HEK293 (cell line): ENCODE results near the gene KAT2B.

Experiments used
- CTCF ChIA-PET: fragments of 350-600 bp; formaldehyde crosslinking; extraction: SDS; loops from one replicate; lab custom pipeline; 2021; ENCODE audit warnings: antibody characterized with exemption; lab: Yijun Ruan, JAX
- POLR2A ChIA-PET: fragments of 300-600 bp; formaldehyde crosslinking; extraction: SDS; loops from one replicate; lab custom pipeline; 2020; ENCODE audit warnings: antibody characterized with exemption, inconsistent platforms; lab: Yijun Ruan, JAX
- H3K27ac ChIP-seq: fragments of 200-500 bp; sonication (Bioruptor generic); 2 replicates; pipeline ENCODE4 v1.5.1; 2014; ENCODE audit warnings: low read depth, low read length, control low read depth, inconsistent platforms; ENCODE audit errors: extremely low read depth
- H3K36me3 ChIP-seq, 2 experiments: fragments of 200-500 bp in 1 of 2; sonication (Bioruptor generic) in 1 of 2; 1 replicate in 1 of 2; 2 replicates in 1 of 2; pipeline ENCODE4 v1.5.1; 2014 to 2017; ENCODE audit warnings: inconsistent platforms in 2 of 2, low read length in 2 of 2; ENCODE audit not compliant: control insufficient read depth in 2 of 2, insufficient read depth in 1 of 2
- H3K4me1 ChIP-seq: fragments of 200-500 bp; sonication (Bioruptor generic); 2 replicates; pipeline ENCODE4 v1.5.1; 2014; ENCODE audit warnings: mild to moderate bottlenecking, low read length, inconsistent platforms; ENCODE audit not compliant: control insufficient read depth, insufficient read depth
- H3K4me3 ChIP-seq: 2 replicates; pipeline ENCODE4 v1.5.1; 2011; ENCODE audit warnings: low read depth, mild to moderate bottlenecking, control low read depth, low read length, moderate library complexity
- H3K9me3 ChIP-seq: fragments of 200-500 bp; sonication (Bioruptor generic); 2 replicates; pipeline ENCODE4 v1.5.1; 2014; ENCODE audit warnings: low read depth, low read length, inconsistent platforms; ENCODE audit not compliant: control insufficient read depth, insufficient read depth
- GLIS1 ChIP-seq: fragments of 450-650 bp; formaldehyde crosslinking; IDR thresholded peaks from 2 replicates; pipeline ENCODE4 v1.5.1; 2016; ENCODE audit warnings: missing biosample characterization, missing genetic modification characterization
- KLF10 ChIP-seq: fragments of 450-650 bp; IDR thresholded peaks from 2 replicates; pipeline ENCODE4 v1.5.1; 2018; ENCODE audit warnings: missing biosample characterization, mild to moderate bottlenecking, missing genetic modification characterization
- KLF7 ChIP-seq: fragments of 450-650 bp; formaldehyde crosslinking; IDR thresholded peaks from 2 replicates; pipeline ENCODE4 v1.5.1; 2016; ENCODE audit warnings: missing biosample characterization, missing genetic modification characterization, borderline replicate concordance
- OVOL3 ChIP-seq: fragments of 450-650 bp; formaldehyde crosslinking; IDR thresholded peaks from 2 replicates; pipeline ENCODE4 v1.5.1; 2016; ENCODE audit warnings: missing biosample characterization, missing genetic modification characterization
- YY2 ChIP-seq: fragments of 450-650 bp; formaldehyde crosslinking; IDR thresholded peaks from 2 replicates; pipeline ENCODE4 v1.5.1; 2016; ENCODE audit warnings: missing biosample characterization, missing genetic modification characterization
- ZBTB1 ChIP-seq: fragments of 450-650 bp; formaldehyde crosslinking; IDR thresholded peaks from 2 replicates; pipeline ENCODE4 v1.5.1; 2016; ENCODE audit warnings: missing biosample characterization, missing genetic modification characterization
- ZBTB7A ChIP-seq: fragments of 450-650 bp; formaldehyde crosslinking; IDR thresholded peaks from 2 replicates; pipeline ENCODE4 v1.5.1; 2016; ENCODE audit warnings: low read depth, missing biosample characterization, missing genetic modification characterization
- ZNF16 ChIP-seq: fragments of 450-650 bp; formaldehyde crosslinking; IDR thresholded peaks from 2 replicates; pipeline ENCODE4 v1.5.1; 2016; ENCODE audit warnings: low read depth, missing biosample characterization, missing genetic modification characterization
- ZNF202 ChIP-seq: fragments of 450-650 bp; formaldehyde crosslinking; IDR thresholded peaks from 2 replicates; pipeline ENCODE4 v1.5.1; 2016; ENCODE audit warnings: missing biosample characterization, missing genetic modification characterization, borderline replicate concordance
- ZNF24 ChIP-seq: fragments of 450-650 bp; formaldehyde crosslinking; IDR thresholded peaks from 2 replicates; pipeline ENCODE4 v1.5.1; 2016; ENCODE audit warnings: missing biosample characterization, missing genetic modification characterization
- ZNF350 ChIP-seq: fragments of 450-650 bp; formaldehyde crosslinking; IDR thresholded peaks from 2 replicates; pipeline ENCODE4 v1.5.0; 2017; ENCODE audit warnings: missing biosample characterization, mild to moderate bottlenecking, missing genetic modification characterization
- ZNF473 ChIP-seq: fragments of 450-650 bp; formaldehyde crosslinking; IDR thresholded peaks from 2 replicates; pipeline ENCODE4 v1.5.1; 2017; ENCODE audit warnings: missing biosample characterization, missing genetic modification characterization
- ZNF558 ChIP-seq: fragments of 450-650 bp; formaldehyde crosslinking; IDR thresholded peaks from 2 replicates; pipeline ENCODE4 v1.5.1; 2016; ENCODE audit warnings: missing biosample characterization, missing genetic modification characterization
- ZNF747 ChIP-seq: fragments of 450-650 bp; formaldehyde crosslinking; IDR thresholded peaks from 2 replicates; pipeline ENCODE4 v1.5.1; 2016; ENCODE audit warnings: missing biosample characterization, missing genetic modification characterization
- ZNF76 ChIP-seq: fragments of 450-650 bp; formaldehyde crosslinking; IDR thresholded peaks from 2 replicates; pipeline ENCODE4; 2016; ENCODE audit warnings: low read depth, missing biosample characterization, missing genetic modification characterization, borderline replicate concordance
- ZNF776 ChIP-seq: fragments of 450-650 bp; formaldehyde crosslinking; IDR thresholded peaks from 2 replicates; pipeline ENCODE4 v1.5.0; 2017; ENCODE audit warnings: missing biosample characterization, missing genetic modification characterization, borderline replicate concordance
- ZNF791 ChIP-seq: fragments of 450-650 bp; formaldehyde crosslinking; IDR thresholded peaks from 2 replicates; pipeline ENCODE4 v1.5.1; 2016; ENCODE audit warnings: missing biosample characterization, missing genetic modification characterization
- ZNF837 ChIP-seq: fragments of 450-650 bp; formaldehyde crosslinking; IDR thresholded peaks from 2 replicates; pipeline ENCODE4 v1.5.1; 2016; ENCODE audit warnings: missing biosample characterization, missing genetic modification characterization
- ZSCAN16 ChIP-seq: fragments of 450-650 bp; formaldehyde crosslinking; IDR thresholded peaks from 2 replicates; pipeline ENCODE4 v1.5.1; 2016; ENCODE audit warnings: missing biosample characterization, missing genetic modification characterization
- ZSCAN23 ChIP-seq: fragments of 450-650 bp; formaldehyde crosslinking; IDR thresholded peaks from 2 replicates; pipeline ENCODE4 v1.5.1; 2016; ENCODE audit warnings: missing biosample characterization, missing genetic modification characterization
- TF ChIP-seq, protein P1 (sequence below): fragments of 450-650 bp; formaldehyde crosslinking; IDR thresholded peaks from 2 replicates; pipeline ENCODE4 v1.5.1; 2016; ENCODE audit warnings: missing biosample characterization, missing genetic modification characterization
- TF ChIP-seq, protein P2 (sequence below): fragments of 450-650 bp; formaldehyde crosslinking; IDR thresholded peaks from 2 replicates; pipeline ENCODE4 v1.5.1; 2016; ENCODE audit warnings: missing biosample characterization, missing genetic modification characterization, borderline replicate concordance

Gene KAT2B

DNA sequence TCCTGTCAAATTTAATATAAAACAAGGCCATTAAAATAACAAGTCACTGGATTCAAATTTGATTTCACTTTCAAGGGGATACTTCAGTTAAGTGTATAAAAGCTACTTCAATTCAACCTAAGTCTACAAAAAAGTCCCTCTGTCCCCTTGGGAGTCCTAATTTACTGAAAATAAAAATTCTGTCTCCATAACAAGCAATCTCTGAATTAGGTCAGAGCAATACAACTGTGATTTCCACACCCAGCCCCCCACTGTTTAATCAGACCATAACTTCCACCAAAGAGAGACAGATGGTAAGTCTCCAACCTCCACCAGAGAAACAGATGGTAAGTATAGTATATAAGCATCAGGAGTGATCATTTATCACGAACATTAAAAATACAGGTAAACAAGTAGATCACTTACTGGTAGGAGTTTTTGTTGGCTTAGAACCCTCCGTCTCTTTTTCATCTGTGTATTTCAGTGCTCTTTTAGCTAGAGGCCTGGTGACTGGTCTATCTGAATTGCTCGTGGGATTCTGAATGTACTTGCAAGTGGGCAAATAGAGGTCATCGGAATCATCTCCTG, 133.7 kb downstream of the KAT2B start (continued):
- TF ChIP-seq KLF7, result no peak
- no peak for TF ChIP-seq KLF10

DNA sequence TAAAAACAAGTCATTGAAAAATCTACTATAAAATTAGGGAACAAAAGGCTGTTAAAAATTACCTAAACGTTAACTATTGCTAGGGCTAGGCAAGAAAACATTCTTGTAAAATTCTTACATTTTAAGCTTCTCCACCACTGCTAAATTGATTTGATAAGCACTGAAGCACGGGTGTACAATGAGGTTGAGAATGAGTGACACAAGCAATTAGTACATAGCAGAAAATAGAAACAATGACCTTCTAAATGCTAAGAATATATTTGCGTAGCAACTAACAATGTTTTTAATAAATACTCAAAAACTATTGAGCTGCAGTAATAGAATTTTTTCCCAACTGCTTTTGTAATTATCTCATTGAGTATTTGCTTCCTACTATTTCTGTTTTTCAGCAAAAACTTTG, 141.0 kb downstream of the KAT2B start:
- no peak overlapping the region for H3K4me3 ChIP-seq
- no peak overlapping the region for H3K27ac ChIP-seq
- H3K9me3 ChIP-seq, result no peaks in the 10 kb centered on the region
- CTCF ChIA-PET, result no interaction called here
- POLR2A ChIA-PET, result no interaction called here
- TF ChIP-seq, protein P1, sequence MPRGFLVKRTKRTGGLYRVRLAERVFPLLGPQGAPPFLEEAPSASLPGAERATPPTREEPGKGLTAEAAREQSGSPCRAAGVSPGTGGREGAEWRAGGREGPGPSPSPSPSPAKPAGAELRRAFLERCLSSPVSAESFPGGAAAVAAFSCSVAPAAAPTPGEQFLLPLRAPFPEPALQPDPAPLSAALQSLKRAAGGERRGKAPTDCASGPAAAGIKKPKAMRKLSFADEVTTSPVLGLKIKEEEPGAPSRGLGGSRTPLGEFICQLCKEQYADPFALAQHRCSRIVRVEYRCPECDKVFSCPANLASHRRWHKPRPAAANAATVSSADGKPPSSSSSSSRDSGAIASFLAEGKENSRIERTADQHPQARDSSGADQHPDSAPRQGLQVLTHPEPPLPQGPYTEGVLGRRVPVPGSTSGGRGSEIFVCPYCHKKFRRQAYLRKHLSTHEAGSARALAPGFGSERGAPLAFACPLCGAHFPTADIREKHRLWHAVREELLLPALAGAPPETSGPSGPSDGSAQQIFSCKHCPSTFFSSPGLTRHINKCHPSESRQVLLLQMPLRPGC (tag by site-specific recombination), result no peak
- no peak for TF ChIP-seq ZNF791 (tag by site-specific recombination)
- no peak for TF ChIP-seq ZNF202 (tag by site-specific recombination)
- TF ChIP-seq ZNF473, result no peak
- no peak for TF ChIP-seq ZNF76 (tag by site-specific recombination)
- TF ChIP-seq, protein P2, sequence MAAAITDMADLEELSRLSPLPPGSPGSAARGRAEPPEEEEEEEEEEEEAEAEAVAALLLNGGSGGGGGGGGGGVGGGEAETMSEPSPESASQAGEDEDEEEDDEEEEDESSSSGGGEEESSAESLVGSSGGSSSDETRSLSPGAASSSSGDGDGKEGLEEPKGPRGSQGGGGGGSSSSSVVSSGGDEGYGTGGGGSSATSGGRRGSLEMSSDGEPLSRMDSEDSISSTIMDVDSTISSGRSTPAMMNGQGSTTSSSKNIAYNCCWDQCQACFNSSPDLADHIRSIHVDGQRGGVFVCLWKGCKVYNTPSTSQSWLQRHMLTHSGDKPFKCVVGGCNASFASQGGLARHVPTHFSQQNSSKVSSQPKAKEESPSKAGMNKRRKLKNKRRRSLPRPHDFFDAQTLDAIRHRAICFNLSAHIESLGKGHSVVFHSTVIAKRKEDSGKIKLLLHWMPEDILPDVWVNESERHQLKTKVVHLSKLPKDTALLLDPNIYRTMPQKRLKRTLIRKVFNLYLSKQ (tag by site-specific recombination), result no peak
- TF ChIP-seq ZNF776 (tag by site-specific recombination), result no peak
- no peak for TF ChIP-seq GLIS1 (tag by site-specific recombination)
- TF ChIP-seq ZNF747 (tag by site-specific recombination), result no peak
- TF ChIP-seq ZBTB1, result no peak
- no peak for TF ChIP-seq OVOL3
- TF ChIP-seq ZSCAN16 (tag by site-specific recombination), result no peak
- peaks cover 64 to 69% of the 10 kb centered on the region in 2 experiments for H3K36me3 ChIP-seq
- peaks cover 3% of the 10 kb centered on the region; the same call in 1 of the 2 replicates for H3K4me1 ChIP-seq

DNA sequence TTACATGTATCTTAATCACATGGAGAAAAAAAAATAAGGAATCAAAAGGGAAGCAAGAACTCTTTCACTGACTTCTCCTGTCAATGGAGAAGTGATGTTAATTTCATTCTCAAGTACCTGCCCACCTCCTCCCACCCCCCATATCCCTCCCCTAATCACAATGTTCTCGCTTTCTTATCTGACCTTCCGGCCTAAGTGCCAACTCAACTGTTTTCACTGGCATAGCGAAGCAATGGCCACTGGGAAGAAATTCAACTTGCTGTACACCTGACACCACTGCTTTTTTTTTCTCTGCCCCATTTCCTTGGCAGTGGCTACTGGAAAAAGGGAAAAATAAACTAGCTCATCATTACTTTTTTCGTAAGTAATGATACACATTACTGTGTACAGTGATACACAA, 142.0 kb downstream of the KAT2B start:
- CTCF ChIA-PET, result no interaction called here
- Histone ChIP-seq H3K9me3 (no peaks in the 10 kb centered on the region), H3K4me1 (peaks cover 3% of the 10 kb centered on the region; the same call in 1 of the 2 replicates), H3K27ac (no peak overlapping the region), H3K4me3 (no peak overlapping the region), H3K36me3 (peaks cover 55 to 62% of the 10 kb centered on the region in 2 experiments)
- POLR2A ChIA-PET, result interaction anchor here (0.7 kb wide), 1 partner anchor 235 kb away, joined by 3 read pairs; no protein-coding TSS in a partner anchor
- TF ChIP-seq YY2 (tag by site-specific recombination) (no peak), ZNF837 (no peak), ZNF350 (tag by site-specific recombination) (no peak), ZSCAN23 (no peak), ZBTB7A (tag by site-specific recombination) (no peak), ZNF16 (no peak), ZNF558 (tag by site-specific recombination) (no peak), ZNF24 (tag by site-specific recombination) (no peak)
